PFSK-1 (cell line): ENCODE measurements around the gene TIAL1.

Experiments used
- POLR2AphosphoS5 ChIP-seq: IDR thresholded peaks from 2 replicates; pipeline ENCODE4 v1.6.1; 2012; ENCODE audit warnings: low read depth, mild to moderate bottlenecking, control low read depth, low read length, moderate library complexity
- REST ChIP-seq, 2 experiments: IDR thresholded peaks; 2 replicates each; pipeline versions ENCODE4 v1.6.1 to v1.8.0; 2011 to 2012; ENCODE audit warnings: low read depth in 2 of 2, low read length in 2 of 2, control low read depth in 1 of 2, inconsistent platforms in 1 of 2, mild to moderate bottlenecking in 1 of 2, moderate library complexity in 1 of 2; ENCODE audit not compliant: insufficient read depth in 1 of 2
- TAF1 ChIP-seq: IDR thresholded peaks from 2 replicates; pipeline ENCODE4 v1.6.1; 2012; ENCODE audit warnings: low read length, control low read depth, borderline replicate concordance; ENCODE audit not compliant: insufficient read depth

GRCh38 chr10:119537953-119538630 lies 58.7 kb downstream of the TIAL1 start:
- TF ChIP-seq TAF1: no peak
- TF ChIP-seq POLR2AphosphoS5: no peak
- no peak for TF ChIP-seq REST (IDR thresholded peaks at IDR 0.05; ENCODE audit: insufficient read depth in 1 of 2, low read depth in 2 of 2, low read length in 2 of 2)
